ENCODE data around the gene CTSL.

- no peak for TF ChIP-seq CTCF (IDR thresholded peaks at IDR 0.05; ENCODE audit: low read length)
- no peak for TF ChIP-seq EZH2 (IDR thresholded peaks at IDR 0.05; ENCODE audit: borderline replicate concordance, low read length)
Observed at GRCh38 chr9:87681271-87682061, 44.5 kb upstream of the CTSL start.

Measured in OCI-LY1 (cell line).